GM12878 (cell line): Measurements from ENCODE around the gene METTL8. TPM values are rescaled to one million over a fixed set of nuclear protein-coding genes. Genes with fewer than 3 reads are reported as not detected.
A peak's percentile ranks its signal among the peaks of the same experiment; 100 is the strongest.

Source experiments
- BACH1 ChIP-seq: fragments of 450-650 bp; IDR thresholded peaks from 2 replicates; pipeline ENCODE4 v1.6.1; 2017; ENCODE audit warnings: mild to moderate bottlenecking, borderline replicate concordance
- BCL11A ChIP-seq: IDR thresholded peaks from 2 replicates; pipeline ENCODE4 v1.6.1; 2011; ENCODE audit warnings: low read depth, low read length
- CEBPB ChIP-seq, 2 experiments: fragments of 150-350 bp in 1 of 2; IDR thresholded peaks; 2 replicates each; pipeline ENCODE4 v1.6.1; 2012 to 2014; ENCODE audit warnings: low read depth in 2 of 2, low read length in 2 of 2, borderline replicate concordance in 1 of 2, inconsistent platforms in 1 of 2
- DPF2 ChIP-seq: fragments of 450-650 bp; IDR thresholded peaks from 2 replicates; pipeline ENCODE4 v1.6.1; 2017; ENCODE audit warnings: mild to moderate bottlenecking
- ETV6 ChIP-seq, 2 experiments: fragments of 450-650 bp in 1 of 2; IDR thresholded peaks in 1 of 2; conservative IDR thresholded peaks in 1 of 2; 2 replicates each; pipeline ENCODE4 v1.6.1; 2014; ENCODE audit warnings: antibody characterized with exemption in 1 of 2, borderline replicate concordance in 1 of 2, low read depth in 1 of 2, mild to moderate bottlenecking in 1 of 2, moderate library complexity in 1 of 2
- EZH2 ChIP-seq: IDR thresholded peaks from 2 replicates; pipeline ENCODE4 v1.6.1; 2012; ENCODE audit warnings: low read depth, mild to moderate bottlenecking, control low read depth, inconsistent platforms, low read length, borderline replicate concordance; ENCODE audit not compliant: control insufficient read depth
- FOS ChIP-seq: IDR thresholded peaks from 3 replicates; pipeline ENCODE4 v1.6.1; 2011; ENCODE audit warnings: borderline replicate concordance; ENCODE audit not compliant: insufficient read length; ENCODE audit errors: extremely low read depth
- FOXK2 ChIP-seq: fragments of 450-650 bp; IDR thresholded peaks from 2 replicates; pipeline ENCODE4 v1.6.1; 2017; ENCODE audit warnings: mild to moderate bottlenecking, moderate library complexity
- GATAD2B ChIP-seq: fragments of 450-650 bp; conservative IDR thresholded peaks from 2 replicates; pipeline ENCODE4 v1.6.1; 2017; ENCODE audit warnings: low read depth, mild to moderate bottlenecking, moderate library complexity
- IKZF1 ChIP-seq: fragments of 450-650 bp; conservative IDR thresholded peaks from 2 replicates; pipeline ENCODE4 v1.6.1; 2017; ENCODE audit warnings: antibody characterized with exemption, mild to moderate bottlenecking
- IKZF2 ChIP-seq, 2 experiments: fragments of 450-650 bp; IDR thresholded peaks; 2 replicates each; pipeline ENCODE4 v1.6.1; 2017; ENCODE audit warnings: mild to moderate bottlenecking in 2 of 2, moderate library complexity in 2 of 2
- NFIC ChIP-seq: IDR thresholded peaks from 2 replicates; pipeline ENCODE4 v1.6.1; 2012; ENCODE audit warnings: low read depth, mild to moderate bottlenecking, inconsistent platforms, low read length, moderate library complexity
- PML ChIP-seq: IDR thresholded peaks from 2 replicates; pipeline ENCODE4 v1.6.1; 2012; ENCODE audit warnings: low read length, inconsistent platforms
- POLR2AphosphoS5 ChIP-seq: IDR thresholded peaks from 2 replicates; pipeline ENCODE4 v1.6.1; 2011; ENCODE audit warnings: mild to moderate bottlenecking, low read length, inconsistent platforms
- RUNX3 ChIP-seq: IDR thresholded peaks from 2 replicates; pipeline ENCODE4 v1.6.1; 2012; ENCODE audit warnings: low read length, inconsistent platforms
- STAT3 ChIP-seq: IDR thresholded peaks from 2 replicates; pipeline ENCODE4 v1.6.1; 2011; ENCODE audit warnings: low read depth, low read length, improper control_type of control experiment
- ZNF384 ChIP-seq: IDR thresholded peaks from 2 replicates; pipeline ENCODE4 v1.6.1; 2012; ENCODE audit warnings: low read depth, mild to moderate bottlenecking, low read length, improper control_type of control experiment, borderline replicate concordance
- polyA plus RNA-seq, 11 experiments: library from polyadenylated mRNA; depleted of rRNA in 4 of 11; unstranded in 6 of 11; stranded (reverse) in 5 of 11; fragments of >200 nt; fragmentation: Nextera tagmentation in 4 of 11; fragmentation: Illumina TruSeq in 1 of 11; extraction: Ambion mirVana in 4 of 11; extraction: Trizol in 1 of 11; gene quantifications; 1 replicate in 1 of 11; 2 replicates in 10 of 11; pipeline versions ENCODE4 v1.2.1 to v1.2.3, GENCODE V29; 2011 to 2016; ENCODE audit warnings: inconsistent platforms in 2 of 11, missing spikeins in 2 of 11, low read depth in 1 of 11
- total RNA-seq, 4 experiments: library from RNA; depleted of rRNA in 3 of 4; stranded (reverse); fragments of >200 nt in 3 of 4; fragmentation: Illumina TruSeq in 1 of 4; extraction: Trizol in 1 of 4; gene quantifications; 2 replicates each; pipeline versions ENCODE4 v1.2.1 to v1.2.3, GENCODE V29; 2013 to 2021
- TF ChIP-seq, protein P1 (sequence below): IDR thresholded peaks from 2 replicates; pipeline ENCODE4 v1.6.1; 2011; ENCODE audit warnings: low read depth, mild to moderate bottlenecking, low read length, moderate library complexity, borderline replicate concordance; ENCODE audit errors: extremely low read depth
- TF ChIP-seq, protein P2 (sequence below): IDR thresholded peaks from 2 replicates; pipeline ENCODE4 v1.6.1; 2011; ENCODE audit warnings: mild to moderate bottlenecking, low read depth, low read length, moderate library complexity; ENCODE audit not compliant: insufficient replicate concordance
- TF ChIP-seq, protein P3 (sequence below): fragments of 450-650 bp; IDR thresholded peaks from 2 replicates; pipeline ENCODE4 v1.6.1; 2017; ENCODE audit warnings: mild to moderate bottlenecking, moderate library complexity
- TF ChIP-seq, protein P4 (sequence below): IDR thresholded peaks from 2 replicates; pipeline ENCODE4 v1.6.1; 2011; ENCODE audit warnings: borderline replicate concordance, low read depth, mild to moderate bottlenecking, moderate library complexity, low read length; ENCODE audit not compliant: insufficient read depth, poor library complexity, severe bottlenecking

METTL8 gene
- total and polyA plus RNA-seq, 10 of the 15 experiments (the other 5 are each of a cell fraction or from before 2014, with no cell fraction given) = 30.8 to 96.3 (median 51.5) TPM

DNA sequence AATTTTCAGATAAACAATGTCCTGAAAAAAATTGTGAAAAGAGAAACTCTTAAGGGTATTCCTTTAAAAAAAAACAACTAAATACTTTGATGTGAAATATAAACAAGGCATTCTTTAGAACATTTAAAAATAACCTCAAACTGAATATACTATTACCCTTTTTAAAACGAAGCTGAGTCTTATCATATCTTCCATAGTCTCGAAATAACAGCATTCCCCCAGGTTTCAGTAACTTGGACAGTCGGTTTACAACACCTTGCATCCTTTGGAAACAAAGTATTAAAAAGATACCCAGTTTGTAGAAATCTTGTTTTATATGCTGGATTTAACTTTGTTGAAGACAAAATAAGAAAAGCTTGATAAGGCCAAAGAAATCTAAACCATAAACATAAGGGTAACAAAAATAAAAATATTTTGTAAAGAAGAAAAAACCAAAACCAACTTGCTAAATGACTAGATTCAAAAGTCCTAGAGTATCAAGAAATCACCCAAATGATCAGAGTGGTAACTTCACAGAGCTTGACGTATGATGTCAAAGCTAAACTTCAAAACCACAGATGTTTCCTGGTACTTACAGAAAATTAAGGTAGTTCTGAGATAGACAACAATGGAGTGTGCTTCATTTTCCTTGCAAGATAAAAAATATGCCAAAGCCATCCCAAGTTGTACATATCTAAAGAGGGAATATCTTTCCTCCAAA, 107.8 kb downstream of the METTL8 start (continued):
- no peak for TF ChIP-seq EZH2
- TF ChIP-seq, protein P1, sequence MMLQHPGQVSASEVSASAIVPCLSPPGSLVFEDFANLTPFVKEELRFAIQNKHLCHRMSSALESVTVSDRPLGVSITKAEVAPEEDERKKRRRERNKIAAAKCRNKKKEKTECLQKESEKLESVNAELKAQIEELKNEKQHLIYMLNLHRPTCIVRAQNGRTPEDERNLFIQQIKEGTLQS = no peak
- TF ChIP-seq ETV6 (conservative IDR thresholded peaks at IDR 0.05 in 1 of 2, IDR thresholded peaks at IDR 0.05 in 1 of 2; ENCODE audit: borderline replicate concordance in 1 of 2, low read depth in 1 of 2) = peak in 1 of 2 experiments; percentile 27; a peak in 1 of 4 replicates
- TF ChIP-seq FOS = no peak
- no peak for TF ChIP-seq GATAD2B
- 0 out of 2 replicates have a peak, but pooled peaks have one; percentile 30 for TF ChIP-seq IKZF1
- TF ChIP-seq RUNX3 = peak; percentile 98
- 0 out of 2 replicates have a peak, but pooled peaks have one; percentile 27 for TF ChIP-seq POLR2AphosphoS5
- 0 out of 4 replicates have a peak, but pooled peaks of 1 of the 2 experiments have one; percentile 40 for TF ChIP-seq CEBPB (IDR thresholded peaks at IDR 0.05; ENCODE audit: borderline replicate concordance in 1 of 2, low read depth in 2 of 2, low read length in 2 of 2)
- no peak for TF ChIP-seq ZNF384
- peak; percentile 74 to 76; a peak in 3 of 4 replicates for TF ChIP-seq IKZF2 (IDR thresholded peaks at IDR 0.05)
- TF ChIP-seq, protein P2, sequence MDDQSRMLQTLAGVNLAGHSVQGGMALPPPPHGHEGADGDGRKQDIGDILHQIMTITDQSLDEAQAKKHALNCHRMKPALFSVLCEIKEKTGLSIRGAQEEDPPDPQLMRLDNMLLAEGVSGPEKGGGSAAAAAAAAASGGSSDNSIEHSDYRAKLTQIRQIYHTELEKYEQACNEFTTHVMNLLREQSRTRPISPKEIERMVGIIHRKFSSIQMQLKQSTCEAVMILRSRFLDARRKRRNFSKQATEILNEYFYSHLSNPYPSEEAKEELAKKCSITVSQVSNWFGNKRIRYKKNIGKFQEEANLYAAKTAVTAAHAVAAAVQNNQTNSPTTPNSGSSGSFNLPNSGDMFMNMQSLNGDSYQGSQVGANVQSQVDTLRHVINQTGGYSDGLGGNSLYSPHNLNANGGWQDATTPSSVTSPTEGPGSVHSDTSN = no peak
- peak; percentile 68; the same call in 1 of the 2 replicates for TF ChIP-seq DPF2
- TF ChIP-seq, protein P3, sequence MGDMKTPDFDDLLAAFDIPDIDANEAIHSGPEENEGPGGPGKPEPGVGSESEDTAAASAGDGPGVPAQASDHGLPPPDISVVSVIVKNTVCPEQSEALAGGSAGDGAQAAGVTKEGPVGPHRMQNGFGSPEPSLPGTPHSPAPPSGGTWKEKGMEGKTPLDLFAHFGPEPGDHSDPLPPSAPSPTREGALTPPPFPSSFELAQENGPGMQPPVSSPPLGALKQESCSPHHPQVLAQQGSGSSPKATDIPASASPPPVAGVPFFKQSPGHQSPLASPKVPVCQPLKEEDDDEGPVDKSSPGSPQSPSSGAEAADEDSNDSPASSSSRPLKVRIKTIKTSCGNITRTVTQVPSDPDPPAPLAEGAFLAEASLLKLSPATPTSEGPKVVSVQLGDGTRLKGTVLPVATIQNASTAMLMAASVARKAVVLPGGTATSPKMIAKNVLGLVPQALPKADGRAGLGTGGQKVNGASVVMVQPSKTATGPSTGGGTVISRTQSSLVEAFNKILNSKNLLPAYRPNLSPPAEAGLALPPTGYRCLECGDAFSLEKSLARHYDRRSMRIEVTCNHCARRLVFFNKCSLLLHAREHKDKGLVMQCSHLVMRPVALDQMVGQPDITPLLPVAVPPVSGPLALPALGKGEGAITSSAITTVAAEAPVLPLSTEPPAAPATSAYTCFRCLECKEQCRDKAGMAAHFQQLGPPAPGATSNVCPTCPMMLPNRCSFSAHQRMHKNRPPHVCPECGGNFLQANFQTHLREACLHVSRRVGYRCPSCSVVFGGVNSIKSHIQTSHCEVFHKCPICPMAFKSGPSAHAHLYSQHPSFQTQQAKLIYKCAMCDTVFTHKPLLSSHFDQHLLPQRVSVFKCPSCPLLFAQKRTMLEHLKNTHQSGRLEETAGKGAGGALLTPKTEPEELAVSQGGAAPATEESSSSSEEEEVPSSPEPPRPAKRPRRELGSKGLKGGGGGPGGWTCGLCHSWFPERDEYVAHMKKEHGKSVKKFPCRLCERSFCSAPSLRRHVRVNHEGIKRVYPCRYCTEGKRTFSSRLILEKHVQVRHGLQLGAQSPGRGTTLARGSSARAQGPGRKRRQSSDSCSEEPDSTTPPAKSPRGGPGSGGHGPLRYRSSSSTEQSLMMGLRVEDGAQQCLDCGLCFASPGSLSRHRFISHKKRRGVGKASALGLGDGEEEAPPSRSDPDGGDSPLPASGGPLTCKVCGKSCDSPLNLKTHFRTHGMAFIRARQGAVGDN = peak; percentile 53; the same call in 1 of the 2 replicates
- TF ChIP-seq PML = peak; percentile 43; the same call in 1 of the 2 replicates
- peak; percentile 72 for TF ChIP-seq BCL11A
- TF ChIP-seq STAT3 = peak; percentile 70; the same call in 1 of the 2 replicates
- TF ChIP-seq NFIC = peak; percentile 94
- TF ChIP-seq, protein P4, sequence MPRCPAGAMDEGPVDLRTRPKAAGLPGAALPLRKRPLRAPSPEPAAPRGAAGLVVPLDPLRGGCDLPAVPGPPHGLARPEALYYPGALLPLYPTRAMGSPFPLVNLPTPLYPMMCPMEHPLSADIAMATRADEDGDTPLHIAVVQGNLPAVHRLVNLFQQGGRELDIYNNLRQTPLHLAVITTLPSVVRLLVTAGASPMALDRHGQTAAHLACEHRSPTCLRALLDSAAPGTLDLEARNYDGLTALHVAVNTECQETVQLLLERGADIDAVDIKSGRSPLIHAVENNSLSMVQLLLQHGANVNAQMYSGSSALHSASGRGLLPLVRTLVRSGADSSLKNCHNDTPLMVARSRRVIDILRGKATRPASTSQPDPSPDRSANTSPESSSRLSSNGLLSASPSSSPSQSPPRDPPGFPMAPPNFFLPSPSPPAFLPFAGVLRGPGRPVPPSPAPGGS = peak; percentile 50
- TF ChIP-seq FOXK2 = no peak
- TF ChIP-seq BACH1 = no peak
